K562 (cell line): Measurements from ENCODE around the gene INTS2. TPM values are rescaled to one million over a fixed set of nuclear protein-coding genes. Genes with fewer than 3 reads are reported as not detected.

Source experiments
- ATAC-seq: fragments of 200-7000 bp; cut with Tn5 transposase; 3 replicates; pipeline ENCODE4 v1.9.1; 2020; ENCODE audit warnings: moderate library complexity
- BruUV-seq: library from RNA; stranded (reverse); fragments of 400-500 nt; replicated peaks from 2 replicates; lab custom pipeline; 2021; lab: Mats Ljungman, UMichigan
- CTCF ChIA-PET: fragments of 300-600 bp; formaldehyde crosslinking; extraction: SDS; loops from one replicate; lab custom pipeline; 2021; ENCODE audit warnings: low intra/inter-chr PET ratio; lab: Yijun Ruan, JAX
- POLR2A ChIA-PET: fragments of 300-600, 350-650 bp; sonication (Branson Sonifier 250); formaldehyde crosslinking; extraction: SDS; loops from one replicate; lab custom pipeline; 2021; ENCODE audit warnings: antibody characterized with exemption, inconsistent platforms; lab: Yijun Ruan, JAX
- DNase-seq, 4 experiments: peaks; one replicate each; pipeline versions ENCODE4 v3.0.0 to v3.0.0-alpha.2; 2011 to 2018; ENCODE audit warnings: low spot score in 3 of 4, mixed read lengths in 3 of 4; ENCODE audit errors: extremely low read depth in 1 of 4
- FAIRE-seq: peaks from 2 replicates; lab custom pipeline; 2011; peaks lifted over from hg19 to GRCh38; lab: Jason Lieb, UNC
- H2AFZ ChIP-seq: 2 replicates; pipeline ENCODE4 v1.6.0; 2011; ENCODE audit warnings: low read depth, low read length, control low read depth, inconsistent platforms
- H3K27ac ChIP-seq: fragments of 200-600 bp; 3 replicates; pipeline ENCODE4 v1.8.0; 2011; ENCODE audit warnings: low read depth, mild to moderate bottlenecking, control low read depth, inconsistent platforms, low read length, moderate library complexity, mixed read lengths; ENCODE audit errors: extremely low read depth
- H3K27me3 ChIP-seq, 2 experiments: fragments of 300-600 bp in 1 of 2; 2 replicates in 1 of 2; 3 replicates in 1 of 2; pipeline versions ENCODE4 v1.6.0 to v1.8.0; 2011; ENCODE audit warnings: inconsistent platforms in 2 of 2, low read length in 2 of 2, mild to moderate bottlenecking in 1 of 2, mixed read lengths in 1 of 2, moderate library complexity in 1 of 2; ENCODE audit not compliant: control insufficient read depth in 2 of 2, insufficient read depth in 2 of 2
- H3K36me3 ChIP-seq: fragments of 300-600 bp; 3 replicates; pipeline ENCODE4 v1.8.0; 2011; ENCODE audit warnings: mild to moderate bottlenecking, low read length, inconsistent platforms; ENCODE audit not compliant: control insufficient read depth, insufficient read depth
- H3K4me1 ChIP-seq, 2 experiments: fragments of 200-600 bp in 1 of 2; replicated peaks in 1 of 2; 2 replicates in 1 of 2; 3 replicates in 1 of 2; pipeline versions ENCODE4 v1.5.1 to v1.8.0; 2011; ENCODE audit warnings: inconsistent platforms in 2 of 2, low read length in 2 of 2, mild to moderate bottlenecking in 1 of 2, mixed read lengths in 1 of 2, moderate library complexity in 1 of 2; ENCODE audit not compliant: control insufficient read depth in 2 of 2, insufficient read depth in 2 of 2
- H3K4me2 ChIP-seq: 2 replicates; pipeline ENCODE4 v1.6.1; 2011; ENCODE audit warnings: low read length, control low read depth, inconsistent platforms, mixed read lengths; ENCODE audit not compliant: insufficient read depth
- H3K4me3 ChIP-seq: fragments of 200-600 bp; sonication (generic), shearing (Covaris generic); 2 replicates; pipeline ENCODE4 v1.5.1; 2016; ENCODE audit warnings: control low read depth, inconsistent platforms
- H3K79me2 ChIP-seq: fragments of 200-600 bp; 3 replicates; pipeline ENCODE4 v1.8.0; 2011; ENCODE audit warnings: low read length, inconsistent platforms; ENCODE audit not compliant: control insufficient read depth, insufficient read depth
- H3K9ac ChIP-seq, 2 experiments: 2 replicates each; pipeline versions ENCODE4 v1.6.0 to v1.6.1; 2011; ENCODE audit warnings: low read depth in 2 of 2, low read length in 2 of 2, control low read depth in 1 of 2, inconsistent platforms in 1 of 2, mild to moderate bottlenecking in 1 of 2, mixed read lengths in 1 of 2; ENCODE audit not compliant: insufficient read depth in 1 of 2
- H3K9me1 ChIP-seq: one replicate; pipeline ENCODE4 v1.6.0; 2011; ENCODE audit warnings: inconsistent platforms, mild to moderate bottlenecking, low read length, moderate library complexity; ENCODE audit not compliant: control insufficient read depth, insufficient read depth
- H3K9me3 ChIP-seq: replicated peaks from 2 replicates; pipeline ENCODE4 v1.5.1; 2011; ENCODE audit warnings: low read depth, low read length, inconsistent platforms; ENCODE audit not compliant: control insufficient read depth, insufficient read depth
- H4K20me1 ChIP-seq: replicated peaks from 2 replicates; pipeline ENCODE4 v1.6.1; 2011; ENCODE audit warnings: low read length, inconsistent platforms, mixed read lengths; ENCODE audit not compliant: control insufficient read depth, insufficient read depth
- ADNP ChIP-seq: fragments of 200-800 bp; sonication (Bioruptor generic); IDR thresholded peaks from 2 replicates; pipeline ENCODE4 v1.6.1; 2016; ENCODE audit warnings: missing genetic modification characterization, missing compliant biosample characterization
- BCL6 ChIP-seq: fragments of 250-450 bp; sonication (Bioruptor Pico); IDR thresholded peaks from 2 replicates; pipeline ENCODE4 v1.4.0; 2020
- CTCF ChIP-seq, 3 experiments: IDR thresholded peaks in 2 of 3; conservative IDR thresholded peaks in 1 of 3; 2 replicates each; pipeline ENCODE4 v1.5.1; 2011 to 2012; ENCODE audit warnings: low read length in 3 of 3, mild to moderate bottlenecking in 3 of 3, control low read depth in 2 of 3, improper control_type of control experiment in 1 of 3, inconsistent platforms in 1 of 3, low read depth in 1 of 3, mixed read lengths in 1 of 3, moderate library complexity in 1 of 3; ENCODE audit not compliant: insufficient read depth in 2 of 3
- DEAF1 ChIP-seq: fragments of 450-650 bp; formaldehyde crosslinking; IDR thresholded peaks from 2 replicates; pipeline ENCODE4 v1.4.0; 2020; ENCODE audit warnings: mild to moderate bottlenecking, moderate library complexity
- GABPB1 ChIP-seq: sonication (generic); formaldehyde crosslinking; IDR thresholded peaks from 2 replicates; pipeline ENCODE4 v1.8.0; 2022; ENCODE audit warnings: mild to moderate bottlenecking, missing genetic modification reagents
- ILK ChIP-seq: fragments of 450-650 bp; IDR thresholded peaks from 2 replicates; pipeline ENCODE4 v1.6.1; 2016; ENCODE audit warnings: missing genetic modification characterization, low read depth, mild to moderate bottlenecking, missing compliant biosample characterization, moderate library complexity, borderline replicate concordance
- LCOR ChIP-seq: sonication (generic); formaldehyde crosslinking; IDR thresholded peaks from 2 replicates; pipeline ENCODE4 v1.8.0; 2022; ENCODE audit warnings: mild to moderate bottlenecking, missing genetic modification reagents
- PCBP1 ChIP-seq: fragments of 200-400 bp; formaldehyde crosslinking; IDR thresholded peaks from 2 replicates; pipeline ENCODE4 v1.6.1; 2018; ENCODE audit warnings: mild to moderate bottlenecking, low read depth, low read length; ENCODE audit not compliant: poor library complexity, severe bottlenecking
- RAD21 ChIP-seq, 2 experiments: fragments of 250-450 bp in 1 of 2; fragments of 450-650 bp in 1 of 2; sonication (Bioruptor Pico) in 1 of 2; formaldehyde crosslinking in 1 of 2; IDR thresholded peaks in 1 of 2; conservative IDR thresholded peaks in 1 of 2; 2 replicates each; pipeline versions ENCODE4 v1.4.0 to v1.8.0; 2020 to 2022; ENCODE audit warnings: mild to moderate bottlenecking in 2 of 2, moderate library complexity in 1 of 2
- TRIM24 ChIP-seq, 2 experiments: fragments of 450-650 bp; IDR thresholded peaks; 2 replicates each; pipeline ENCODE4 v1.6.1; 2016
- ZNF12 ChIP-seq: sonication (generic); formaldehyde crosslinking; IDR thresholded peaks from 2 replicates; pipeline ENCODE4 v1.4.0; 2020; ENCODE audit warnings: mild to moderate bottlenecking, missing genetic modification reagents
- ZNF124 ChIP-seq: sonication (generic); formaldehyde crosslinking; IDR thresholded peaks from 2 replicates; pipeline ENCODE4 v1.8.1; 2022; ENCODE audit warnings: missing genetic modification reagents
- ZNF316 ChIP-seq: fragments of 450-650 bp; IDR thresholded peaks from 2 replicates; pipeline ENCODE4 v1.6.1; 2016
- WGBS: fragments of 100-300 bp; shearing (Covaris generic); methylation state at CpG from one replicate; pipeline ENCODE4 v1.1.6; 2016; ENCODE audit warnings: low coverage, mixed read lengths; ENCODE audit not compliant: insufficient coverage; ENCODE audit errors: missing lambda C conversion rate; 5-methylcytosine and 5-hydroxymethylcytosine counted together
- in situ Hi-C: fragments of 300-500 bp; cut with MboI; formaldehyde crosslinking; loops from 4 replicates; pipeline ENCODE4 v1.15.0; 2018; ENCODE audit warnings: inconsistent platforms, mixed read lengths
- intact Hi-C: fragments of 100-400 bp; cut with micrococcal nuclease; formaldehyde crosslinking; loops from 2 replicates; pipeline ENCODE4 v1.14.2; 2022
- polyA plus RNA-seq, 8 experiments: library from polyadenylated mRNA; depleted of rRNA in 4 of 8; stranded (reverse) in 5 of 8; unstranded in 3 of 8; fragments of >200 nt; fragmentation: Nextera tagmentation in 2 of 8; fragmentation: Illumina TruSeq in 1 of 8; extraction: Ambion mirVana in 2 of 8; extraction: Trizol in 1 of 8; gene quantifications; 2 replicates each; pipeline versions ENCODE4 v1.2.1 to v1.2.3, GENCODE V29; 2011 to 2014; ENCODE audit warnings: inconsistent platforms in 1 of 8, missing spikeins in 1 of 8
- total RNA-seq, 7 experiments: library from RNA; depleted of rRNA in 6 of 7; stranded (reverse); fragments of >200 nt in 6 of 7; fragmentation: Illumina TruSeq in 2 of 7; extraction: Trizol in 2 of 7; gene quantifications; 2 replicates each; pipeline versions ENCODE4 v1.2.1 to v1.2.3, GENCODE V29; 2011 to 2021; ENCODE audit warnings: low replicate concordance in 1 of 7

Gene INTS2
- total and polyA plus RNA-seq, 9 of the 15 experiments (the other 6 are each of a cell fraction or from before 2014, with no cell fraction given), result 4.8 to 24.7 (median 12.8) TPM

GRCh38 chr17:61837175-61838051, 90.4 kb downstream of the INTS2 start:
- Histone ChIP-seq H3K9me1 (no peaks in the 10 kb centered on the region), H3K4me3 (no peak overlapping the region), H3K4me1 (no peaks in the 10 kb centered on the region), H3K27me3 (no peaks in the 10 kb centered on the region), H2AFZ (no peak overlapping the region), H3K9me3 (no peaks in the 10 kb centered on the region), H3K27ac (no peak overlapping the region), H4K20me1 (no peaks in the 10 kb centered on the region), H3K4me2 (no peak overlapping the region), H3K79me2 (no peaks in the 10 kb centered on the region), H3K36me3 (peaks cover 15% of the 10 kb centered on the region; the same call in 1 of the 3 replicates), H3K9ac (no peak overlapping the region)
- no TSS peak for BruUV-seq
- CTCF ChIA-PET, result interaction anchor here (0.7 to 1.9 kb wide), 6 partner anchors 202 to 1117 kb away, joined by 3 to 14 read pairs (median 4); no protein-coding TSS in a partner anchor
- POLR2A ChIA-PET, result no interaction called here
- in situ Hi-C loops (loop anchor here (5.0 kb wide), 1 partner anchor 200 kb away; no protein-coding TSS in a partner anchor), intact Hi-C loops (loop anchor here (1.0 to 10.0 kb wide), 3 partner anchors 201 to 423 kb away; no protein-coding TSS in a partner anchor)
- DNase-seq (peak; percentile 40 to 77 (median 45)), FAIRE-seq (peak; percentile 6), ATAC-seq (peak; percentile 91)
- WGBS, result 14% methylated on average over 4 of the region's 4 CpGs
- TF ChIP-seq BCL6 (CRISPR knock-in tag) (no peak), GABPB1 (CRISPR knock-in tag) (no peak), DEAF1 (peak; percentile 70), ZNF124 (no peak), ADNP (tag) (no peak), RAD21 (CRISPR knock-in tag; conservative IDR thresholded peaks at IDR 0.05 in 1 of 2, IDR thresholded peaks at IDR 0.05 in 1 of 2) (peak; percentile 75 to 86), CTCF (IDR thresholded peaks at IDR 0.05 in 2 of 3, conservative IDR thresholded peaks at IDR 0.05 in 1 of 3; ENCODE audit: insufficient read depth in 2 of 3, low read depth in 1 of 3, low read length in 3 of 3) (peak; percentile 63 to 85 (median 73)), ILK (tag) (no peak), LCOR (CRISPR knock-in tag) (no peak), PCBP1 (no peak), ZNF12 (no peak), ZNF316 (no peak), TRIM24 (IDR thresholded peaks at IDR 0.05) (no peak)
